NT2/D1 (cell line): Measurements from ENCODE around the gene DNAH1.
"Not testable (repeated sequence)": the region's sequence is repeated elsewhere in the genome, so short reads cannot be mapped to it uniquely, and the experiment has no call there.

ENCODE experiments used
- SUZ12 ChIP-seq: IDR thresholded peaks from 2 replicates; pipeline ENCODE4 v1.6.1; 2011; ENCODE audit not compliant: insufficient read length, insufficient read depth; ENCODE audit errors: extremely low read depth
- ZNF274 ChIP-seq: IDR thresholded peaks from 2 replicates; pipeline ENCODE4 v1.6.1; 2011; ENCODE audit warnings: mild to moderate bottlenecking, low read depth, low read length

DNA sequence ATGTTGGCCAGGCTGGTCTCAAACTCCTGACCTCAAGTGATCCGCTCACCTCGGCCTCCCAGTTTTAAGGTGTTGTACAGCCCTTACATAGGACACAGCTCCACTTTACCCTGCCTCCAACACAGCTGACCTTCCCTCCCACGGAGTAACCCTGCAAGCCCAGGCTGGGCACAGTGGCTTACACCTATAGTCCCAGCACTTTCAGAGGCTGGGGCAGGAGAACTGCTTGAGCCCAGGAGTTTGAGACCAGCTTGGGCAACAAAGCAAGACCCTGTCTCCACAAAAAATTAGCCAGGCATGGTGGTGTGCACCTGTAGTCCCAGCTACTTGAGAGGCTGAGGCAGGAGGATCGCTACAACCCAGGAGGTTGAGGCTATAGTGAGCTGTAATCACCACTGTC lies 32.1 kb upstream of the DNAH1 start:
- not testable (repeated sequence) for TF ChIP-seq ZNF274, SUZ12
